ENCODE measurements around the gene TNFSF4.

The TNFSF4 gene

GRCh38 chr1:173152598-173152997, 54.5 kb downstream of the TNFSF4 start:
- H3K4me3 ChIP-seq (ENCODE audit: insufficient read depth, low read length, poor library complexity, severe bottlenecking) = no peak overlapping the region
- no peak overlapping the region for H3K4me2 ChIP-seq (ENCODE audit: low read depth, low read length, poor library complexity, severe bottlenecking)
- no peaks in the 10 kb centered on the region for H3K79me2 ChIP-seq (ENCODE audit: insufficient read depth, low read length)
- H3K27me3 ChIP-seq (ENCODE audit: low read length) = no peaks in the 10 kb centered on the region
- H4K20me1 ChIP-seq (ENCODE audit: low read depth, low read length) = no peaks in the 10 kb centered on the region
- H3F3A ChIP-seq (ENCODE audit: insufficient read depth) = no peaks in the 10 kb centered on the region
- H2AFZ ChIP-seq (ENCODE audit: low read depth, low read length, severe bottlenecking) = no peak overlapping the region
- no peaks in the 10 kb centered on the region for H3K9me2 ChIP-seq (replicated peaks; ENCODE audit: insufficient read depth, low read length)
- H3K27ac ChIP-seq (ENCODE audit: low read depth, low read length) = no peak overlapping the region
- no peaks in the 10 kb centered on the region for H3K36me3 ChIP-seq (ENCODE audit: low read length)
- H3K9ac ChIP-seq (ENCODE audit: low read length) = no peak overlapping the region
- no peaks in the 10 kb centered on the region for H3K9me3 ChIP-seq (ENCODE audit: insufficient read depth, low read length)
- TF ChIP-seq EZH2phosphoT487 (conservative IDR thresholded peaks at IDR 0.05; ENCODE audit: low read length) = no peak
- TF ChIP-seq, protein P1, sequence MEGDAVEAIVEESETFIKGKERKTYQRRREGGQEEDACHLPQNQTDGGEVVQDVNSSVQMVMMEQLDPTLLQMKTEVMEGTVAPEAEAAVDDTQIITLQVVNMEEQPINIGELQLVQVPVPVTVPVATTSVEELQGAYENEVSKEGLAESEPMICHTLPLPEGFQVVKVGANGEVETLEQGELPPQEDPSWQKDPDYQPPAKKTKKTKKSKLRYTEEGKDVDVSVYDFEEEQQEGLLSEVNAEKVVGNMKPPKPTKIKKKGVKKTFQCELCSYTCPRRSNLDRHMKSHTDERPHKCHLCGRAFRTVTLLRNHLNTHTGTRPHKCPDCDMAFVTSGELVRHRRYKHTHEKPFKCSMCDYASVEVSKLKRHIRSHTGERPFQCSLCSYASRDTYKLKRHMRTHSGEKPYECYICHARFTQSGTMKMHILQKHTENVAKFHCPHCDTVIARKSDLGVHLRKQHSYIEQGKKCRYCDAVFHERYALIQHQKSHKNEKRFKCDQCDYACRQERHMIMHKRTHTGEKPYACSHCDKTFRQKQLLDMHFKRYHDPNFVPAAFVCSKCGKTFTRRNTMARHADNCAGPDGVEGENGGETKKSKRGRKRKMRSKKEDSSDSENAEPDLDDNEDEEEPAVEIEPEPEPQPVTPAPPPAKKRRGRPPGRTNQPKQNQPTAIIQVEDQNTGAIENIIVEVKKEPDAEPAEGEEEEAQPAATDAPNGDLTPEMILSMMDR (IDR thresholded peaks at IDR 0.05; ENCODE audit: insufficient read depth, low read length, poor library complexity, severe bottlenecking) = no peak

GRCh38 chr1:173150795-173151194, 56.3 kb downstream of the TNFSF4 start:
- no peak overlapping the region for H3K9ac ChIP-seq (ENCODE audit: low read length)
- H3K9me3 ChIP-seq (ENCODE audit: insufficient read depth, low read length) = no peaks in the 10 kb centered on the region
- TF ChIP-seq, protein P1 (IDR thresholded peaks at IDR 0.05; ENCODE audit: insufficient read depth, low read length, poor library complexity, severe bottlenecking) = no peak
- no peak for TF ChIP-seq EZH2phosphoT487 (conservative IDR thresholded peaks at IDR 0.05; ENCODE audit: low read length)

DNA sequence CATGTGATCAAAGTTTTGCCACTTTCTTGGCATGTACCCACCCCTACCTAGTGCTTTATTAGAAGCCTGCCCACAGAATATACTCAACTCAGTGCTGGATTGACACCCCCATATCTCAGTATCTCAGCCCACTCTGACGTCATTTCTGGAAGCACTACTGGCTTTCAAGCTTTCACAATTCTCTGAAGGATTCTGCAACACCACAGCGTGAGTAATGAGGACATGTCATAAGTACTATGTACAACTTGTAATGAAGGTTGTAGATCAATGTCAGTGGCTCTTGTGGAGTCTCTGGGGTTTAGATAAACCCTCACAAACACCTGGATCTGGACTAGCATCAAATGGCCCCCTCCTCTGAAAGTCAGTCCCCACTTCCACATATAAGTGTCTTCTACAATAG, 57.2 kb downstream of the TNFSF4 start:
- Histone ChIP-seq H3K9me3 (ENCODE audit: insufficient read depth, low read length) (no peaks in the 10 kb centered on the region), H3F3A (ENCODE audit: insufficient read depth) (no peaks in the 10 kb centered on the region), H3K4me2 (ENCODE audit: low read depth, low read length, poor library complexity, severe bottlenecking) (no peak overlapping the region), H2AFZ (ENCODE audit: low read depth, low read length, severe bottlenecking) (no peak overlapping the region), H3K79me2 (ENCODE audit: insufficient read depth, low read length) (no peaks in the 10 kb centered on the region), H4K20me1 (ENCODE audit: low read depth, low read length) (no peaks in the 10 kb centered on the region), H3K4me3 (ENCODE audit: insufficient read depth, low read length, poor library complexity, severe bottlenecking) (no peak overlapping the region), H3K27ac (ENCODE audit: low read depth, low read length) (no peak overlapping the region), H3K36me3 (ENCODE audit: low read length) (no peaks in the 10 kb centered on the region), H3K27me3 (ENCODE audit: low read length) (no peaks in the 10 kb centered on the region), H3K9me2 (replicated peaks; ENCODE audit: insufficient read depth, low read length) (no peaks in the 10 kb centered on the region), H3K9ac (ENCODE audit: low read length) (no peak overlapping the region)
- TF ChIP-seq, protein P1 (IDR thresholded peaks at IDR 0.05; ENCODE audit: insufficient read depth, low read length, poor library complexity, severe bottlenecking) = no peak
- TF ChIP-seq EZH2phosphoT487 (conservative IDR thresholded peaks at IDR 0.05; ENCODE audit: low read length) = no peak

More at GRCh38 chr1:173150795-173151194, 56.3 kb downstream of the TNFSF4 start:
- H3K4me2 ChIP-seq (ENCODE audit: low read depth, low read length, poor library complexity, severe bottlenecking) = no peak overlapping the region
- H3F3A ChIP-seq (ENCODE audit: insufficient read depth) = no peaks in the 10 kb centered on the region
- H3K27ac ChIP-seq (ENCODE audit: low read depth, low read length) = no peak overlapping the region
- no peaks in the 10 kb centered on the region for H4K20me1 ChIP-seq (ENCODE audit: low read depth, low read length)
- no peaks in the 10 kb centered on the region for H3K79me2 ChIP-seq (ENCODE audit: insufficient read depth, low read length)
- no peak overlapping the region for H3K4me3 ChIP-seq (ENCODE audit: insufficient read depth, low read length, poor library complexity, severe bottlenecking)
- no peaks in the 10 kb centered on the region for H3K27me3 ChIP-seq (ENCODE audit: low read length)
- no peaks in the 10 kb centered on the region for H3K36me3 ChIP-seq (ENCODE audit: low read length)
- H2AFZ ChIP-seq (ENCODE audit: low read depth, low read length, severe bottlenecking) = no peak overlapping the region
- no peaks in the 10 kb centered on the region for H3K9me2 ChIP-seq (replicated peaks; ENCODE audit: insufficient read depth, low read length)

Measured in SU-DHL-6 (cell line).